Fibroblast of mammary gland (primary cell): Measurements from ENCODE around the gene FCAMR.

Source experiments
- DNase-seq: peaks from one replicate; pipeline ENCODE4 v3.0.0-alpha.2; 2010; ENCODE audit warnings: low read depth
- H3K4me3 ChIP-seq: 2 replicates; pipeline ENCODE4 v1.5.1; 2011; ENCODE audit warnings: low read depth, mild to moderate bottlenecking, low read length, moderate library complexity; ENCODE audit not compliant: control insufficient read depth
- CTCF ChIP-seq: conservative IDR thresholded peaks from 2 replicates; pipeline ENCODE4 v1.5.1; 2011; ENCODE audit warnings: low read depth, low read length, inconsistent platforms; ENCODE audit not compliant: control insufficient read depth, insufficient read depth

FCAMR gene

GRCh38 chr1:206923009-206923960 lies 47.0 kb downstream of the FCAMR start:
- no peak for DNase-seq
- H3K4me3 ChIP-seq: no peak overlapping the region
- TF ChIP-seq CTCF: no peak

GRCh38 chr1:206922524-206922923 lies 47.7 kb downstream of the FCAMR start:
- TF ChIP-seq CTCF: no peak
- DNase-seq: no peak
- no peak overlapping the region for H3K4me3 ChIP-seq

GRCh38 chr1:206921772-206922265 lies 48.4 kb downstream of the FCAMR start, which contains the start of gene FCMR:
Gene FCMR, minus strand, starts transcription at chr1:206921941. Its CDS starts 87 bp downstream, at chr1:206921854.
- H3K4me3 ChIP-seq: no peak within 1 kb of the TSS
- no peak for DNase-seq

GRCh38 chr1:206918076-206918475 lies 52.2 kb downstream of the FCAMR start:
- DNase-seq: no peak
- TF ChIP-seq CTCF: no peak
- H3K4me3 ChIP-seq: no peak overlapping the region

More at GRCh38 chr1:206921772-206922265, 48.4 kb downstream of the FCAMR start, which contains the start of gene FCMR:
- TF ChIP-seq CTCF: no peak

- TF ChIP-seq CTCF: no peak
- DNase-seq: no peak
- no peak overlapping the region for H3K4me3 ChIP-seq
Measured at GRCh38 chr1:206916000-206916709, 54.1 kb downstream of the FCAMR start.

- DNase-seq: no peak
- TF ChIP-seq CTCF: no peak
- H3K4me3 ChIP-seq: no peak overlapping the region
Measured at GRCh38 chr1:206915030-206915735, 55.1 kb downstream of the FCAMR start.
